GM18870 (cell line): ENCODE results near the gene ISG20L2.

Experiments used
- ATAC-seq: cut with Tn5 transposase; IDR thresholded peaks from one replicate; pipeline ENCODE4 v1.9.1; 2021; ENCODE audit warnings: moderate library complexity; ENCODE audit not compliant: unreplicated experiment

The ISG20L2 gene

GRCh38 chr1:156742017-156742416, 13.5 kb upstream of the ISG20L2 start:
- ATAC-seq: no peak

GRCh38 chr1:156741481-156741983, 13.0 kb upstream of the ISG20L2 start:
- ATAC-seq: no peak

- peak; percentile 86 for ATAC-seq
These were observed 12.3 kb upstream of the ISG20L2 start, which contains the start of gene MRPL24 for GRCh38 chr1:156740741-156741480. TSS of gene MRPL24 (minus strand) at chr1:156741088. CDS start at chr1:156738704, 2,384 bp downstream.

- peak; percentile 1 for ATAC-seq
These were observed 11.7 kb upstream of the ISG20L2 start for GRCh38 chr1:156740237-156740740.

- ATAC-seq: no peak
These were observed 10.3 kb upstream of the ISG20L2 start for GRCh38 chr1:156738916-156739315.

GRCh38 chr1:156738407-156738806, 9.8 kb upstream of the ISG20L2 start:
- no peak for ATAC-seq

GRCh38 chr1:156733989-156734584, 5.5 kb upstream of the ISG20L2 start:
- ATAC-seq: no peak

GRCh38 chr1:156727926-156728598, 504 bp downstream of the ISG20L2 start, which contains the start of gene METTL25B:
TSS of gene METTL25B (plus strand) at chr1:156728469. CDS start at chr1:156729105, 636 bp downstream.
- ATAC-seq: peak; percentile 30

GRCh38 chr1:156727492-156727891, 1.1 kb downstream of the ISG20L2 start:
- ATAC-seq: no peak

- no peak for ATAC-seq
These were observed 1.9 kb downstream of the ISG20L2 start for GRCh38 chr1:156726549-156727226.

GRCh38 chr1:156725683-156726280, 2.8 kb downstream of the ISG20L2 start:
- ATAC-seq: no peak

- no peak for ATAC-seq
These were observed 7.0 kb downstream of the ISG20L2 start for GRCh38 chr1:156721535-156721934.

- ATAC-seq: no peak
These were observed 7.4 kb downstream of the ISG20L2 start for GRCh38 chr1:156721131-156721530.

- ATAC-seq: no peak
These were observed 11.2 kb downstream of the ISG20L2 start for GRCh38 chr1:156717351-156717750.

- ATAC-seq: no peak
These were observed 13.7 kb downstream of the ISG20L2 start for GRCh38 chr1:156714830-156715229.

- ATAC-seq: no peak
These were observed 15.9 kb downstream of the ISG20L2 start for GRCh38 chr1:156712626-156713025.

- ATAC-seq: no peak
These were observed 17.4 kb downstream of the ISG20L2 start for GRCh38 chr1:156711011-156711817.

- ATAC-seq: no peak
These were observed 18.6 kb downstream of the ISG20L2 start for GRCh38 chr1:156709757-156710489.

GRCh38 chr1:156709031-156709430, 19.5 kb downstream of the ISG20L2 start:
- ATAC-seq: no peak
